Left colon (tissue), 2 donors: ENCODE measurements around the gene ASCL2. TPM values are rescaled to one million over a fixed set of nuclear protein-coding genes. Genes with fewer than 3 reads are reported as not detected.
A peak's percentile ranks its signal among the peaks of the same experiment; 100 is the strongest.

ENCODE experiments used
- ATAC-seq: fragments of 200-7000 bp; cut with Tn5 transposase; one replicate; pipeline ENCODE4 v1.9.1; 2020; ENCODE audit warnings: mild to moderate bottlenecking, moderate library complexity
- DNase-seq, 2 donors: peaks; one replicate each; pipeline ENCODE4 v3.0.0-alpha.2; 2020
- intact Hi-C, 2 donors: fragments of 100-400 bp; cut with DNase I in 1 of 2; cut with micrococcal nuclease in 1 of 2; formaldehyde crosslinking; loops; one replicate each; pipeline versions ENCODE4 v1.11.2 to v1.14.0; 2022; cut with DNase I, micrococcal nuclease
- long read RNA-seq: library from polyadenylated mRNA; unstranded; transcript quantifications from one replicate; pipeline ENCODE4 v2.0.0, GENCODE V29; 2021
- total RNA-seq, 2 donors: library from RNA; stranded (reverse); fragmentation: NEBNext Ultra II Directional; extraction: Animal tissue kit (Norgen Biotek cat#: 25700); gene quantifications; one replicate each; pipeline ENCODE4 v1.2.1, GENCODE V29; 2021
- donor health status: DM: no; HTN: no; CAD: no.
- donor health status: DM: yes; HTN: yes; CAD: no.

The ASCL2 gene, protein sequence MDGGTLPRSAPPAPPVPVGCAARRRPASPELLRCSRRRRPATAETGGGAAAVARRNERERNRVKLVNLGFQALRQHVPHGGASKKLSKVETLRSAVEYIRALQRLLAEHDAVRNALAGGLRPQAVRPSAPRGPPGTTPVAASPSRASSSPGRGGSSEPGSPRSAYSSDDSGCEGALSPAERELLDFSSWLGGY
- 10 to 100 TPM in 1 of 2 donors, 1 to 10 TPM in 1; 6.3 to 10.4 TPM for total RNA-seq
- long read RNA-seq, transcript ASCL2-201 (2 exons, 1,852 nt) = major isoform, 13 of 13 reads
- long read RNA-seq, partial matches to known transcripts = 0 of 13 reads
- long read RNA-seq, other reads (novel, unspliced or antisense) = 0 of 13 reads

DNA sequence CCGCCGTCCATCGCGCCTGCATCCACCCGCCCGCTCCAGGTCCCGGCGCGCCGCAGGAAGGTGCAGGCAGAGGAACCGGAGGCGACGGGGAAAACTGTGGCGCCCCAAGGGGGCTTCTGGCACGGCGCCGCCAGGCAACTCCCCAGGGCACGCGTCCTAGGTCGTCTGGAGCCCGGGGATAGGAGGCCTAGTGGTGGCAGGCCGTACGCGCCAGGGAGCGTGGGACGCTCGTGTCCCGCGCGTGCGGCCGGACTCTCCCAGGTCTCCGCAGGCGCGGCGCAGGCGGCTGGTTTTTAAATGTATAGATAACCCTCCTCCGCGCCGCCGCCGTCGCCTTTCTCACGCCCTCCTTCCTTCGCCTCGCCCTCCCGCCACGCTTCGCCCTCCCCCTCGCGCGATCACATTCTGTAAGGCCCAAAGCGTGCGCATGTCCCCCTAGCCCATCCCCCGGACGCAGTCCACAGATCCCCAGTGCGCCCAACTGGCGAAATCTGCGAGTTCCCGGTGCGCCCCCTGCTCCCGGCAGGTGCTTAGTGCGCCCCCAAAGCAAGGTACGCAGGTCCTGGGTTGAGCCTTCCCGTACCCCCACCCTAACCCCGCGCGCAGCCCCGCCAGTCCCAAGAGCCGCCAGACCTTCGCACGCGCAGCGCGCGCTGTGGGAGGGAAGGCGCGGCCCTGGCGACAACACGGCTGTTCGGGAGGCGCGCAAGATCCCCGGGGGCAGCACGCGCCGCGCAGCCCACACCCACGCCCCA lies at the start of gene ASCL2:
Gene ASCL2 (minus strand): TSS at position 267 of the 755 bp plus-strand sequence. CDS start 256 bp downstream, at position 11.
- intact Hi-C loops = no loop called here
- ATAC-seq = peak; percentile 30
- peak; percentile 29 to 43 for DNase-seq

DNA sequence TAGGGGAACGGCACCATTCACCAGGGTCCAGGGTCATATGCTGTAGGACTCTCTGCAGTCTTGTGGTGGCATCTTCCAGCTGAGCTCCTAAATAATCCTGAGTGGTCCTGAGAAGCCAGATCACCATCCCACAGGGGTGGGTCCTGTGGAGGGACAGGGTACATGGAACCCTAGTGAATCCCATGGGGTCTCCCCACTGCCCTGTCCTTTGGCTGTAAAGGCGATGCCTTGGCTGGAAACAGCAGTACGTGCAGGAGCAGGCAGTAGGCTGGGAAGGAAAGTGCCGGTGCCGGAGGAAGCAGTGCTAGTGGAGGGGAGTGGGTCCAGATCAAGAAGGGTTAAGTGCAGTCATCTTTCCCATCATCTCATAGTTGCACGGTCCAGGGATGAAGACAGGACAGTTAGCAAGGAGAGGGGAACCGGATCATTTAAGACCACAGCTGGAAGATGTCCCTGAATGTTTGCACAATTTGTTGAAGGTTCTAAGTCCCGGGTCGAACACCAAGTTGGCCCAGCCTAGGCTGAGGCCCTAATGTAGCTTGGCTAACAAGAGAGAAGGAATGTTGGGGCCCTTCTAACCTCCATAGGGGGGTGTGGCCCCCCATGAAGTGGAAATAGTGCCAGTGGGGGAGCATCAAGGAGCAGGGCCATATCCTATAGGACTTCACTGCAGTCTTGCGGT lies 49.5 kb upstream of the ASCL2 start:
- ATAC-seq (no peak), DNase-seq (no peak)
- intact Hi-C loops = no loop called here

DNA sequence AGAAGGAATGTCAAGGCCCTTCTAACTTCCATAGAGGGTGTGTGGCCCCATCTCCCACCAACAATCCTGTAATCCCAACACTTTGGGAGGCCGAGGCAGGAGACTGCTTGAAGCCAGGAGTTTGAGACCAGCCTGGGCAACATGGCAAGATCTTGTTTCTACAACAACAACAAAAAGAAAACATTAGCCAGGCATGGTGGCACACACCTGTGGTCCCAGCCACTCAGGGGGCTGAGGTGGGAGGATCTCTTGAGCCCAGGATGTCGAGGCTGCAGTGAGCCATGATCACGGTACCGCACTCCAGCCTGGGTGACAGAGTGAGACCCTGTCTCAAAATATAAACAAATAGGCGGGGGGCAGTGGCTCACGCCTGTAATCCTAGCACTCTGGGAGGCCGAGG lies 48.3 kb upstream of the ASCL2 start:
- no peak for ATAC-seq
- DNase-seq = no peak
- intact Hi-C loops = no loop called here

DNA sequence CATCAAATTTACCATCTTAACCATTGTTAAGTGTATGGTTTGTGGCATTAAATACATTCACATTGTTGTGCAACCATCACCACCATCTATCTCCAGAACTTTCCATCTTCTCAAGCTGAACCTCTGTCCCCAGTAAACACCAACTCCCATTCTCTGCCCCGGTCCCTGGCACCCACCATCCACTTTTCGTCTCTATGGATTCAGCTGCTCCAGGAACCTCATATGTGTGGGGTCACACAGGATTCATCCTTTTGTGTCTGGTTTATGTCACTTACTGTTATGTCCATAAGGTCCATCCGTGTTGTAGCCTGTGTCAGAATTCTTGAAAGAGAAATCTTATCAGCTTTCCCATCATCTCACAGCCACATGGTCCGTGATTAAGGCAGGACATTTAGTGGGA lies 47.7 kb upstream of the ASCL2 start:
- DNase-seq (no peak), ATAC-seq (no peak)
- intact Hi-C loops = no loop called here

DNA sequence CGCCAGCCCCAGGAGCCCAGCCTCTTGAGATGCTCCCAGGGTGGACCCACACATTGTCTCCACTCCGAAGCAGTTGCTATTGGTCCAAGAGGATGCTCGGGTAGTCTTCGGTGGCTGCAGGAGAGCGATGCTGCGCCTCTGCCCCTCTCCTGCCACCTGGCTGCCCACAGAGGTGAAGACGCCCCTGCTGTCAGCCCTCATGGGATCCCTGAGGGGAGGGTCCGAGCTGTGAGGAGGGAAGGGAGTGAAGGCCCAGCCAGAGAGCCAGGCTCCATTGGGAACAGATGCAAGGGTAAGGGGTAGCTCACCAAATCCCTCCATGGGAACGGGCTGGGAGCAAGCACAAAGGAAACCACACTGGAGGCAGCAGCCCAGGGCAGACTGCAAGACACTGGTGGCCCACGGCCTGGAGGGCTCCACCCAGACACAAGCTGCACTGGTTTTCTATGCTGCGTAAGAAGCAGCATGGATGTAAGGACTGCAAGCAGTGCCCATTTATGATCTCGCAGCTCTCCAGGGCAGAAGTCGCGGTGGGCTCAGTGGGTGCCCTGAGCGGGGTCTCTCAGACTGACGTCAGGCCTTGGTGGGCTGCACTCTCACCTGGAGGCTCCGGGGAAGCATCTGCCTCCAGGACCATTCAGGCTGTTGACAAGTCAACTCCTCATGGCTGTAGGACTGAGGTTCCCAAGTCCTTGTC lies 47.1 kb upstream of the ASCL2 start:
- DNase-seq = no peak
- ATAC-seq = no peak
- intact Hi-C loops = no loop called here

DNA sequence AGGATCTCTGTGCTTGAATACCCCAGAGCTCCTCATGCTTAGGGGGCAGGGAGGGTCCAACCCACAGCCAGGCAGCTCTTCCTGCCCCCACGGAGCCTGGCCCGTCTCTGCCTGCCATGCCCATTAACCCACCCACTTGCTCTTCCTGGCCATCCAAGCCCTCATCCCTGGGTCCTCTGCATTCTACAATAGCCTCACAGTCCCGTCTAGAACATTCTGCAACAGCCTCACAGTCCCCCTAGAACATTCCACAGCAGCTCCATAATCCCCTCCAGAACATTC lies 46.5 kb upstream of the ASCL2 start:
- no peak for ATAC-seq
- no peak for DNase-seq
- intact Hi-C loops = no loop called here

DNA sequence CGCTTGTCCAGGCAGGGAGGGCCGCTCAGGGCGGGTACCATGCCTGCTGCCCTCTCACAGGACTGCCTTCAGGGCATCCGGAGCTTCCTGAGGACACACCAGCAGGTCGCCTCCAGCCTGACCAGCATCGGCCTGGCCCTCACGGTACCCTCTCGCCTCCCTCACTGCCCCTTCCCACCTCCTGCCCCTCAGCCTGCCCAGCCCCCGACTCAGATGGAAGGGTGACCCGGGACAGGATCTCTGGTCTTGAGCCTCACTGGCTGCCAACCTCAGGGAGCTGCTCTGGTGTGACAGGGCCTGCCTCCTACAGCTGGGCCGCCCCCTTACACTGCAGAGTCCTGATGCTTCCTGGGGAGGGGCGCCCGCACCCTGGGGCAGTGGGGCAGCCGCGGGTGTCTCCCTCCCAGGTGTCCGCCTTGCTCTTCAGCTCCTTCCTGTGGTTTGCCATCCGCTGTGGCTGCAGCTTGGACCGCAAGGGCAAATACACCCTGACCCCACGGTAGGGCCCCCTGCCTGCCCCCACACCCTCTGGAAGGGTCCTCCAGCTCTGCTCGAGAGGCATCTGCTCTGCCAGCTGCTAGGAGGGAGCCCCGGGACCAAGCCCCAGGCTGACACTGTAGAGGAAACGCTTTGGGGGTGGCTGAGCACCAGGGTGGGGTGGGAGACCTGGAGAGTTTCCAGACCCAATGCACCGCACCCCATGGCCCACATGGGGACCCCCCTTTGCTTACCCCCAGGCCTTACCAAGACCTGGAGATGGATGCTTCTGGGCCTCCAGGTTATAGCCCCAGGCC lies 46.0 kb upstream of the ASCL2 start:
- no peak for DNase-seq
- no peak for ATAC-seq
- intact Hi-C loops = no loop called here

DNA sequence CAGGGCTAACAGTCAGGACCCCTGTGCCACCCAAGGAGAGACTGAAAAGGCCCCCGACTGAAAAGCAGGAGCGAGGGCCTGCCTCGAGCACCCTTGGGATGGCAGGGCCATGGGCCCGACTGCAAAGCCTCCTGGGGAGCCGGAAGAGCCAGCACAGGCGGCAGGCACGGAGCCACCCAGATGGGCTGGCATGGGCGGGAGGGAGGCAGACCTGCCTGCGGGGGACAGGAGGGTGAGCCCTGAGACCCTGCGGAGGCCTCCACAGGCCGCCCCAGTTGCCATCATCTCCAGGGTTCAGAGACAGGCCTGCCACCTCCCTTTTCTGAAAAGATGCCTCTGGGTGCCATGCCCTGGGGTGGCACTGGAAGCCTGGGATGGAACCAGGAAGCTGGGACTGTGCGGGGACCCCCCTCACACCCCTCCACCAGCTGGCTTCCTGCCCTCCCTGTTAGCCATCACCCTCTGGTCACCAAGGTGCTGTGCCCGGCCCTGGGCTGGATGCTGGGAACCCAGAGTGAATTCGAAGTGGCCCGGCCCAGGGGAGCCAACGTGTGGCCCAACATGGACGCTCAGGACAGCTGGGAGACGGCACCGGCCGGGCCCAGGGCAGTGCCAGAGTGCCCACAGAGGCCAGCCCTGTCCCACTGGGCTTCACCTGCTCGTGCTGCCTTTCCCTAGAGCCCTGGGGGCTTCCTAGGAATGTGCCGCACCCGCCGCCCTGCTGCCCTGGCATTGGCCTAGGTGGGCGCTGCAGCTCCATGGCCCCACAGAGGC lies 45.2 kb upstream of the ASCL2 start:
- intact Hi-C loops = no loop called here
- ATAC-seq = peak; percentile 6
- DNase-seq = no peak

DNA sequence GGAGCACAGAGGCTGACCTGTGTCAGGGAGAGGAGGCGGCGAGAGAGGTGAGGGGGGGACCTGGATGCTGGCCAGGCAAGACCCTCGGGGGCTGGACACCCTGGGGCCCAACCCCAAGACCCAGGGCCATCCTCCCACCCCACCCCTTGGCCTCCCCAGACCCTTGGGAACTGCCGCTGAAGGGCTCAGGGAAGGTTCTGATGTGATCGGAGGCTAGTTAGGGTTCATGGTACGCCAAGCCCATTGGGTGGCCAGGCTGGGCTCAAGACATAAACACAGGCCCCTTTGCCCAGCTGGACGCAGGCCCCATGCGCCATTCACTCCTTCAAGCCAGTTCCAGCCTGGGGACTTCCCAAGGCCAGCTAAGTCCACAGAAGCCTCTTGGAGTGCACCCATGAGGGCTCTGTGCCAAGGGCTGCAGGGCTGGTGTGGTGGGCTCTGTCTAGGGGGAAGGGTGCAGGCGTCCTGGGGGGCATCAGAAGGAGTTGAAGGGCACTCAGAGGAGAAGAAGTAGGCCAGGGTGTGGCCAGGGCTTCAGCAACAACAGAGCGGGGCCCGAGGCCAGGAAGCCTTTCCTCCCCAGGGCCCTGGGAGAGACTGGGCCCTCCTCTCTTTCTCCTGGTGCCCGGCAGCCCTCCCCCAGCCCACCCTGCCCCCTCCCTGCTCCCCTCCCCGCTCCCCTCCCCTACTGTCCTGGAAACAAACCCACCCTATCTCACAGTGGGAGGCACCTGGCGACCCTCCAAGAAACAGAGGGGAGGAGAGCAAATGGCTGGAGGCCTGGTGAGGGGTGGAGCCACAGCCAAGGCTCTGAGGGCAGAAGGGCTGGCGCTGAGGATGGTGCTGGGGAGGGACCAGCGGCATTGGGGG lies 44.4 kb upstream of the ASCL2 start:
- intact Hi-C loops = no loop called here
- ATAC-seq = peak; percentile 49
- peak; percentile 70 to 85 for DNase-seq

DNA sequence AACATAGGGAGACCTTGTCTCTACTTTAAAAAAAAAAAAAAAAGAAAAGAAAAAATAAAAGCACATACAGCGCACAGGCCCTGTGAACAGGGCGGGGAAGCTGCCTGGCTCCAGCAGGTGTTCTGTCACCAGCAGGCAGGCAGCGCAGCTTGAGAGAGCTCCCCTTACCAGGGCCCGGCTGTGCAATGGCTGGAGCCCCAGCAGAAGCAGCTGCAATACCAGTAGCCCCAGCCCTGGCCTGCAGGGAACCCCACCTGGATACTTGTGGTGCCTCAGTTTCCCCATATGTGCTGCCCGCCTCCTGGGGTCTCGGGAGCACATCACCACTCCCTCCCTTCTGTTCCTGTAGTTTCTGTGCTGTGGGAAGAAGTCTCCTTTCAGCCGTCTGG lies 43.7 kb upstream of the ASCL2 start:
- DNase-seq = no peak
- no peak for ATAC-seq
- intact Hi-C loops = no loop called here

DNA sequence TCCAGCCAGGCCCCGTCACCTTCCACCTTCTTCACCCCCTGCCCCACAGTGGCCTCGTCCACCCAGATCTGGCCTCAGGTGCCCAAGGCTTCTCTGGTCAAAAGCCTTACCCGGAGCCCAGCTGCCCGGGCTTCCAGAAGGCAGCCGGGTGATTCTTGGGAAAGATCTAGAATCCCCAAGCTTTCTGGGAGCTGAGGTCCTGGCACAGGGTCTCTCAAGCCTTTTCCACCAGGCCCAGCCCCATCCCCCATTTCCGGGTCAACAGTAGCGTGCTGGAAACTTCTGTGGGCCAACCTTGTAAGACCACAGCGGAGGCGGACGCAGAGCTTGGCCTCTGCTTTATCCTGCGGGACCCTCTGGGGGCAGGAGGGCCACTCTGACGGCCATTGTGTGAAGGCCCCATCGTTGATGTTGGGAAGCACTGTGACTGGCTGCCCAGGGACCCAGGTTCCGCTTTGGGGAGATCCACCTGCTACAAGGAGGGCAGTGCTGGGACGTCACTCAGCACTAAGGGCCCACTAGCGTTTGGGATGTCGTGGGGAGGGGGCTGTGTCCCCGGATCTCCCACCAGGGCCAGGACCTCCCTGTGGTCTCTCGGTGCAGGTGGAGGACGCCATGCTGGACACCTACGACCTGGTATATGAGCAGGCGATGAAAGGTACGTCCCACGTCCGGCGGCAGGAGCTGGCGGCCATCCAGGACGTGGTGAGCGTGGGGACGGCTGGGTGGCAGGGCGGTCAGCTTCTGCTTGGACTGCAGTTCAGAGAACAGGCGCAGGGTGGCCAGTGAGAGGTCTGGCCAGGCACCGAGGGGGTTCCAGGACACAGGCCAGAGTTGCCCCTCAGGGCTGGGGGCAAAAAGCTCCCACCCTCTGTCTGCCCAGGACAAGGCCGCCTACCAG lies 42.9 kb upstream of the ASCL2 start:
- DNase-seq = no peak
- intact Hi-C loops = no loop called here
- ATAC-seq = no peak

DNA sequence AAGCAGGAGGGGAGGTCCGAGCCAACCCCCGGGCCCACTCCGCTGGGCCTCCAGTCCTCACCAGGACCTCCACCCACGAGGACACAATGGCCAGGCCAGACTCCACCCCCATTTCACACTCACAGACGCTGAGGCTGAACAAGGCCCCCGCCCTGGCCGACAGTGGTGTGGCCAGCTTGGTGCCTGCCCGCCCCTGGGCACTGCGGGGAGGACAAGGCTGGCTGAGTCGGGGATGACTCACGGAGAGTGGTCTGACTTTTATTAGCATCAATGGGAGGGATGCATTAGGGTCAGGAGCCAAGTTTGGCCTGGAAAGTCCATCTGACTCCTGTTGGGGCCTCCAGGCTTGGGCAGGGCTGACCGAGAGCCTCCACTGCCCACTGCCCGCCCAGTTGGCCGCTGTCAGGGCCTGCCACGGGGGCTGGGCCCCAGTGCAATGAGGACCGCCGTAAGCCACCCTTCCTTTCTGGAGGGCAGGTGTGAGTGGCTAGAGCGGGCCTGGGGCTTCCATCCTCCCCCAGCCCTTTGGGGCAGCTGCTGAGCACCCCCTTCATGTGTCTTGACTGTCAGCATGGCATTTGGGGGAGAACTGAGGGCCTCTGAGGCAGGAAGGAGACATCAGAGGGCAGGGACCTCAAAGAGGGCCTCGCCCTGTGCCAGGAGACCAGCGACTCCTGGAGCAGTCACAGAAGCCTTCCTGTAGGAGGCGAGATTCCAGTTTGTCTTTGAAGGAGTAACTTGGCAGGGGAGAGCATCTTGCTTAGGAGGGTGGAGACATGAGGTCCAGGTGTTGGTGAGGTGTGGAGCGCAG lies 42.0 kb upstream of the ASCL2 start:
- intact Hi-C loops = no loop called here
- DNase-seq = peak in 1 of 2 donors; percentile 27
- no peak for ATAC-seq

DNA sequence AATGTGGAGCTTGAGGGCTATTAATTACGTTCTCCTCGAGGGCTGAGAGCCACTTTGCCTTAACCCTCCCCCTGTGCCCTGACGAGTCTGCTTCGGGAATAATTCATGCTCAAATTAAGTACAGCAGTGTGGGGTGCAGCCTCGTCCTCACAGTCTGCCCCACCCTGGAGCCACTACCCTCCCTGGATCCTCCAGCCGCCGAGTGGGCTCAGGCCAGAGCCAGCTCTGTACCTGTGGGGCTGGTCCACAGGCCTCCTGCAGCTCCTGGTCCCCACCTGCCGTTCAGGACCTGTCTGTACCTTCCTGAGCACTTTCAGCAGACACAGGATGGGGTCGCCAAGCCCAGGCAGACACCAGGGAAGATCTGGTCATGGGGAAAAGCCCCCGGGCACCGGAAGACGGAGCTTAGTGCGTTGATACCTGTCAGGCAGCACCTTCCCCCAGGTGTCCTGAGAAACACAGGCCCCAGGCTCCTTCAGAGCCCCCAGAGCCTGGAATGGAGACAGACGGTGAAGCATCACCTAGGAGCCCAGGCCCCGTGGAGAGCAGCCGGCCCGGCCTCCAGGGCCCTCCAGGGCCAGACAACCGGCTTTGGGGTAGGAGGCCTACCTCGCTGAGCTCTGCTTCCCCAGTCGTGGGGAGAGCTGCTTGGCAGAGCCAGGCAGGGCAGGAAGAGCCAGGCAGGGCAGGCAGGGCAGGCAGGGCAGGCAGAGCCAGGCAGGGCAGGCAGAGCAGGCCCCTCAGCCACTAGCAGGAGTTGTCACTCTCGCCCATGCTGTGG lies 41.2 kb upstream of the ASCL2 start:
- ATAC-seq (no peak), DNase-seq (no peak)
- intact Hi-C loops = no loop called here

DNA sequence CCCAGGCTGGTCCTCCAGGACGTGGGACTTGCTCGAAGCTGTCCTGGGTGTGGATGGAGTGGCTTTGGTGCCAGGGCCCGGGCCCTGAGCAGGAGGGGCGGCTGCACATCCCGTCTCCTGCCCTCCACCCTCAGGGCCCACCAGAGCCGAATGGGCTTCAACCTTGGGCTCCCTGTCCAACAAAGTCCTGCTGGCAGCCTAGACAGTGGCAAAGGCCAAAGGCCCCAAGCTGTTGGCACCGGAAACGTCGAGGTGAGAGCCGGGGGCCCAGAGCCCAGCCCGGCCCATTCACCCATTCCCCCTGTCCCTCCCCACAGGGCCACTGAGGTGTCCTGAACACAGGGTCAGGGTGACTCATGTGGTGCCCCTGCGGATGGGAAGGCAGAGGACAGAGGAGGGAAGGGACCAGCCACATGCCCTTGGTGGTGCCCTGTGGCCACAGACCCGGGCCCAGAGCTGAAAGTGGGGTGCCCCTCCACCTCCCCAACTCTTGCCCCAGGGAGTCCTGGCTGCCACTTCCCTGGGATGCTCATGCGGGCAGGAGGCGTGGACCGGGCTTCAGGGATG lies 40.5 kb upstream of the ASCL2 start:
- intact Hi-C loops = no loop called here
- DNase-seq (no peak), ATAC-seq (no peak)
